Superior temporal gyrus (tissue), 1 donor: Measurements from ENCODE around the gene LY6G5C.

ENCODE experiments used
- DNase-seq: peaks from one replicate; pipeline ENCODE4 v3.0.0-alpha.2; 2016; ENCODE audit errors: extremely low spot score

Gene LY6G5C

GRCh38 chr6:31680226-31681134 is at the start of gene LY6G5C:
Gene LY6G5C, minus strand, starts transcription at chr6:31681067. Its CDS starts 694 bp downstream, at chr6:31680373.
- DNase-seq: peak; percentile 83

- DNase-seq: peak; percentile 64
Observed at GRCh38 chr6:31729979-31730630, 49.2 kb upstream of the LY6G5C start.

- DNase-seq: peak; percentile 79
Observed at GRCh38 chr6:31729515-31729978, 48.7 kb upstream of the LY6G5C start.

- DNase-seq: no peak
Observed at GRCh38 chr6:31728767-31729514, 48.1 kb upstream of the LY6G5C start, which contains the start of gene DDAH2. Gene DDAH2, minus strand, starts transcription at chr6:31729299. Its CDS starts 138 bp downstream, at chr6:31729161.

- no peak for DNase-seq
Observed at GRCh38 chr6:31727717-31728671, 47.1 kb upstream of the LY6G5C start.

GRCh38 chr6:31727034-31727716 is 46.3 kb upstream of the LY6G5C start:
- no peak for DNase-seq

- DNase-seq: no peak
Observed at GRCh38 chr6:31725502-31726350, 44.9 kb upstream of the LY6G5C start.

- no peak for DNase-seq
Observed at GRCh38 chr6:31723980-31724691, 43.3 kb upstream of the LY6G5C start.

- DNase-seq: no peak
Observed at GRCh38 chr6:31723245-31723979, 42.5 kb upstream of the LY6G5C start, which contains the start of gene MPIG6B. Gene MPIG6B, plus strand, starts transcription at chr6:31723373. Its CDS starts 11 bp downstream, at chr6:31723384.

GRCh38 chr6:31722173-31722572 is 41.3 kb upstream of the LY6G5C start:
- DNase-seq: no peak

GRCh38 chr6:31721351-31722020 is 40.6 kb upstream of the LY6G5C start, which contains the start of gene LY6G6C:
Gene LY6G6C, minus strand, starts transcription at chr6:31721746. Its CDS starts 67 bp downstream, at chr6:31721679.
- DNase-seq: no peak

- DNase-seq: no peak
Observed at GRCh38 chr6:31720196-31720770, 39.4 kb upstream of the LY6G5C start.

- DNase-seq: no peak
Observed at GRCh38 chr6:31719001-31719400, 38.1 kb upstream of the LY6G5C start.

- no peak for DNase-seq
Observed at GRCh38 chr6:31718265-31718664, 37.4 kb upstream of the LY6G5C start.

- no peak for DNase-seq
Observed at GRCh38 chr6:31717499-31718222, 36.8 kb upstream of the LY6G5C start.
